K562 (cell line): ENCODE data around the gene RETREG2.
"Not testable (repeated sequence)": the region's sequence is repeated elsewhere in the genome, so short reads cannot be mapped to it uniquely, and the experiment has no call there.

Experiments used
- ASH1L ChIP-seq: fragments of 450-650 bp; IDR thresholded peaks from 2 replicates; pipeline ENCODE4 v1.6.1; 2018; ENCODE audit warnings: borderline replicate concordance, mild to moderate bottlenecking, low read depth; ENCODE audit not compliant: partially characterized antibody
- CTCF ChIP-seq, 3 experiments: IDR thresholded peaks in 2 of 3; conservative IDR thresholded peaks in 1 of 3; 2 replicates each; pipeline ENCODE4 v1.5.1; 2011 to 2012; ENCODE audit warnings: low read length in 3 of 3, mild to moderate bottlenecking in 3 of 3, control low read depth in 2 of 3, improper control_type of control experiment in 1 of 3, inconsistent platforms in 1 of 3, low read depth in 1 of 3, mixed read lengths in 1 of 3, moderate library complexity in 1 of 3; ENCODE audit not compliant: insufficient read depth in 2 of 3
- HIVEP1 ChIP-seq: fragments of 250-450 bp; sonication (Bioruptor Pico); IDR thresholded peaks from 2 replicates; pipeline ENCODE4 v1.4.0; 2020; ENCODE audit warnings: mild to moderate bottlenecking
- HMGXB4 ChIP-seq: sonication (generic); formaldehyde crosslinking; IDR thresholded peaks from 2 replicates; pipeline ENCODE4 v1.8.1; 2023; ENCODE audit warnings: mild to moderate bottlenecking, missing genetic modification reagents
- KDM1A ChIP-seq, 2 experiments: fragments of 450-650 bp; IDR thresholded peaks; 2 replicates each; pipeline ENCODE4 v1.6.1; 2016; ENCODE audit warnings: mild to moderate bottlenecking in 2 of 2
- KDM2B ChIP-seq: fragments of 250-450 bp; sonication (Bioruptor Pico); IDR thresholded peaks from 2 replicates; pipeline ENCODE4 v1.8.0; 2021; ENCODE audit warnings: mild to moderate bottlenecking, moderate library complexity
- PHB2 ChIP-seq: fragments of 450-650 bp; IDR thresholded peaks from 2 replicates; pipeline ENCODE4 v1.6.1; 2017; ENCODE audit warnings: low read depth
- PHTF2 ChIP-seq: fragments of 250-450 bp; sonication (Bioruptor Pico); IDR thresholded peaks from 2 replicates; pipeline ENCODE4 v1.5.0; 2021; ENCODE audit warnings: mild to moderate bottlenecking
- ZNF124 ChIP-seq: sonication (generic); formaldehyde crosslinking; IDR thresholded peaks from 2 replicates; pipeline ENCODE4 v1.8.1; 2022; ENCODE audit warnings: missing genetic modification reagents

- TF ChIP-seq KDM1A (IDR thresholded peaks at IDR 0.05); CTCF (IDR thresholded peaks at IDR 0.05 in 2 of 3, conservative IDR thresholded peaks at IDR 0.05 in 1 of 3; ENCODE audit: insufficient read depth in 2 of 3, low read depth in 1 of 3, low read length in 3 of 3); ASH1L; KDM2B (CRISPR knock-in tag); HMGXB4 (CRISPR knock-in tag); ZNF124; PHB2; HIVEP1; PHTF2 (CRISPR knock-in tag): not testable (repeated sequence)
These were observed 22.6 kb downstream of the RETREG2 start for GRCh38 chr2:219200502-219201326.
